ENCODE results near the gene LY86. TPM values are rescaled to one million over a fixed set of nuclear protein-coding genes. Genes with fewer than 3 reads are reported as not detected.

Gene LY86
- total RNA-seq, 1 donor from 2014 or later = not detected

GRCh38 chr6:6652932-6653331, 64.4 kb downstream of the LY86 start:
- Mint-ChIP-seq H3K27me3 (peaks cover 2% of the 10 kb centered on the region), H3K36me3 (ENCODE audit: insufficient read depth) (no peaks in the 10 kb centered on the region), H3K4me3 (ENCODE audit: low read depth) (no peak overlapping the region), H3K27ac (no peak overlapping the region), H3K9me3 (ENCODE audit: low read depth) (no peaks in the 10 kb centered on the region), H3K4me1 (ENCODE audit: low read depth) (peaks cover 11% of the 10 kb centered on the region)
- no peak for DNase-seq (ENCODE audit: low spot score, unreplicated experiment)
- no peak for TF ChIP-seq CTCF (IDR thresholded peaks at IDR 0.05; ENCODE audit: unreplicated experiment)

DNA sequence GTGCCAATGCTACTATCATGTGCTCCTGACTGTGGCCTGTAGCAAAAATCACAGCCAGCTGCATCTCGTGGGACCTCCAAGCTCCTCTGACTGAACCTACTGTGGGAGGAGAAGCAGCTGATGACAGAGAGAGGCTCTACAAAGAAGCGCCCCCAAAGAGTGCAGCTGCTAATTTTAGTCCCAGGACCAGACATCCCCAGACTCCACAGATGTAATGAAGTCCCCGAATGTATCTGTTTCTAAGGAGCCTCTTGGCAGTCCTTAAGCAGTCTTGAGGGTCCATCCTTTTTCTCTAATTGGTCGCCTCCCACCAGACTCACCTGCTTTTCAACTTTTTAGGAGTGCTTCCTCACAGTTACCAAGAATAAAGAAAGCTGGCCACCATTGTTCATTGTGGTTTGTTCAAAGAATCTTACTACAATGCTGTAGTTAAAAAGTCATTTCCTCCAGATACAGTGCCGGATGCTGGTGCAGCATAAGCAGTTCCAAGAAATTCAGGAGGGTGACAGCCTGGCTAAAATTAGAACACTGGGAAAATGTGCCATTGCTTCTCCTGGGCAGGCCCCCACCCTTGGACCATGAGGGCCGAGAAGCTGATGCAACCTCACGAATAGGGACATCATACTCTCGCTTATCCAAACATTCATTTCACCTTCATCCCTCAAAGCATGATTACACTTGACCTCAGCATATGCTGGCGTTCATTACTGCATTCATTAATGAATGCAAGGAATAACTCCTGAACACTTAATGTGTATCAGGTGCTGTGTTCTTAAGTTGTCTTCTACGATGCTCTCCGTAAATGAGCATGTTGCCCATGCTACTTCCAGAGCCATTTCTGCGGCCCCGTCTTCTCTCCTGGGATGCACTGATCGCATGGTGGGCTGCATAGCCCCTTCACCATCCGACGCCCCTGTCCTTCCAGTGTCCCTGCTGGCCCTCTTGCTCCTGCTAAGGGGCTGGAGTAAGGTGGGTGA, 66.4 kb downstream of the LY86 start:
- TF ChIP-seq CTCF (IDR thresholded peaks at IDR 0.05; ENCODE audit: unreplicated experiment) = no peak
- Mint-ChIP-seq H3K4me1 (ENCODE audit: low read depth) (peaks cover 11% of the 10 kb centered on the region), H3K27ac (peak overlapping the region; percentile 43)

DNA sequence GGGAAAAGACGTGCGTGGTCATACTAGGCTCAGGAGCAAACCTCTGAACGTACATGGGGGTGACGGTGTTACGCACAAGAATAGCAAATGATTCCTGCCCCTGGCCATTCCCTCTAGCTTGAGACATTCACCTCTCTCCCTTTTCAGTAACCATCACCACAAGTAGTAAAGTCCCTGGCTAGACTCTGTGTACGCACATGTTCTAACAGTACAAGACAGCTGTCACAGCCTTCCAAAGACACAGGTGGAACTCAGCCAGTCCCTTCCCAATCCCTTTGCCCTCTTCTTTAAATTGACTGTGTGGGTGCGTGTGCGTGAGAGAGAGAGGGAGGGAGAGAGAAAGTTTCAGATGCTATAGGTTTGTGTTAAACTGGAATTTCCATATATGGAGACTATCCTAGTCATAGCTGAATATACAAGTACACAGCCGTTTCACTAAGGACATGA, 67.3 kb downstream of the LY86 start:
- Mint-ChIP-seq H3K4me1 (ENCODE audit: low read depth) (peaks cover 11% of the 10 kb centered on the region), H3K9me3 (ENCODE audit: low read depth) (no peaks in the 10 kb centered on the region), H3K27ac (no peak overlapping the region), H3K36me3 (ENCODE audit: insufficient read depth) (no peaks in the 10 kb centered on the region), H3K27me3 (peaks cover 2% of the 10 kb centered on the region), H3K4me3 (ENCODE audit: low read depth) (no peak overlapping the region)
- no peak for TF ChIP-seq CTCF (IDR thresholded peaks at IDR 0.05; ENCODE audit: unreplicated experiment)
- DNase-seq (ENCODE audit: low spot score, unreplicated experiment) = no peak

More for the DNA sequence above, 66.4 kb downstream of the LY86 start:
- Mint-ChIP-seq H3K4me3 (ENCODE audit: low read depth) (no peak overlapping the region), H3K9me3 (ENCODE audit: low read depth) (no peaks in the 10 kb centered on the region), H3K27me3 (peaks cover 2% of the 10 kb centered on the region), H3K36me3 (ENCODE audit: insufficient read depth) (no peaks in the 10 kb centered on the region)
- DNase-seq (ENCODE audit: low spot score, unreplicated experiment) = no peak

DNA sequence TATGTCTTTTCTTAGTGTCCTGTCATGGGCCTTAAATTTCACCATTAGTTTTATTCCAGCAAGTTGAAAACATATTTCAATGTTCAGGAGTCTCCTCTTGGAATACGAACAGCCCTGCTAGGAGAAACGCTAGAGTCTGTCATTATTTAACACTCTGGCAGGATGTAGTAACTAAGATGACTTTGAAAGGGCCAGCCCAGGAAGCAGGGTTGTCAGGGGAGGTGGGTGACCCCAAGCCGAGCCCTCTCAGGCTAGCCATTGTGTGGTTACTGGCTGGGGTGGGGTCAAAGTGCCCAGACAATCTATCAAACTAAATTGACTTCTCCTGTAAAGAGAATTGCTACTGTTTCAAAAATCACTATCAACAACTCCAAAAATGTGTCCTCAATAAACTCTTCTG, 67.8 kb downstream of the LY86 start:
- H3K4me1 Mint-ChIP-seq (ENCODE audit: low read depth) = peaks cover 11% of the 10 kb centered on the region

More for the DNA sequence above, 67.8 kb downstream of the LY86 start:
- Mint-ChIP-seq H3K4me3 (ENCODE audit: low read depth) (no peak overlapping the region), H3K36me3 (ENCODE audit: insufficient read depth) (no peaks in the 10 kb centered on the region), H3K27ac (no peak overlapping the region), H3K27me3 (peaks cover 4% of the 10 kb centered on the region), H3K9me3 (ENCODE audit: low read depth) (no peaks in the 10 kb centered on the region)
- TF ChIP-seq CTCF (IDR thresholded peaks at IDR 0.05; ENCODE audit: unreplicated experiment) = no peak
- no peak for DNase-seq (ENCODE audit: low spot score, unreplicated experiment)

All from progenitor cell of endocrine pancreas (in vitro differentiated cells).